BE2C (cell line): Measurements from ENCODE around the gene SORD.
A peak's percentile ranks its signal among the peaks of the same experiment; 100 is the strongest.
"Not testable (repeated sequence)": the region's sequence is repeated elsewhere in the genome, so short reads cannot be mapped to it uniquely, and the experiment has no call there.

ENCODE experiments used
- DNase-seq: peaks from one replicate; pipeline ENCODE4 v3.0.0-alpha.2; 2020
- H3K27me3 ChIP-seq: fragments of 250-450 bp; sonication (Bioruptor Pico); 2 replicates; pipeline ENCODE4 v1.5.1; 2020; ENCODE audit warnings: mild to moderate bottlenecking
- H3K36me3 ChIP-seq: fragments of 250-450 bp; sonication (Bioruptor Pico); 2 replicates; pipeline ENCODE4 v1.5.1; 2020; ENCODE audit warnings: mild to moderate bottlenecking
- H3K4me1 ChIP-seq: fragments of 250-450 bp; sonication (Bioruptor Pico); 2 replicates; pipeline ENCODE4 v1.5.1; 2020
- H3K4me3 ChIP-seq: 2 replicates; pipeline ENCODE4 v1.5.1; 2011; ENCODE audit warnings: low read depth, low read length
- H3K9me3 ChIP-seq: fragments of 250-450 bp; sonication (Bioruptor Pico); 2 replicates; pipeline ENCODE4 v1.5.1; 2020
- TF ChIP-seq, protein P1 (sequence below): IDR thresholded peaks from 2 replicates; pipeline ENCODE4 v1.5.1; 2012; ENCODE audit warnings: mild to moderate bottlenecking, low read depth, low read length

The SORD gene

DNA sequence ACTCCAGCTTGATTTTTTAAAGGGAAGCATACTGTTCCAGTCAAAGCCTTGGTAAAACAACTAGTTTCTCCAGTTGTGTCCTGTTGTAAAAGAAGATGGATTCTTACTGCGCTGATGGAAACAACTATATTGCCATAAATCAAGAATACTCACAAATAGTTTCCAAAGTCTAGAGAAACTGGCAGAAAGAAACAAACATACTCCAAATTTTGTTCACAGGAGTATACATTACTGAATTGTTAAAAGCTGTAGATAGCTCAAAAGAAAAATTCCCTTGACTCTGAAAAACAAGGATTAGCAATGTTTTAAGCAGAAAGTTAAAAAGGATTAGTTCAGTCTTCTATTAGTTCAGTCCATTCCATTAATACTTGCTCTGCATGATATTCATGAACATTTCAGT is 27.6 kb downstream of the SORD start:
- DNase-seq = no peak
- TF ChIP-seq, protein P1, sequence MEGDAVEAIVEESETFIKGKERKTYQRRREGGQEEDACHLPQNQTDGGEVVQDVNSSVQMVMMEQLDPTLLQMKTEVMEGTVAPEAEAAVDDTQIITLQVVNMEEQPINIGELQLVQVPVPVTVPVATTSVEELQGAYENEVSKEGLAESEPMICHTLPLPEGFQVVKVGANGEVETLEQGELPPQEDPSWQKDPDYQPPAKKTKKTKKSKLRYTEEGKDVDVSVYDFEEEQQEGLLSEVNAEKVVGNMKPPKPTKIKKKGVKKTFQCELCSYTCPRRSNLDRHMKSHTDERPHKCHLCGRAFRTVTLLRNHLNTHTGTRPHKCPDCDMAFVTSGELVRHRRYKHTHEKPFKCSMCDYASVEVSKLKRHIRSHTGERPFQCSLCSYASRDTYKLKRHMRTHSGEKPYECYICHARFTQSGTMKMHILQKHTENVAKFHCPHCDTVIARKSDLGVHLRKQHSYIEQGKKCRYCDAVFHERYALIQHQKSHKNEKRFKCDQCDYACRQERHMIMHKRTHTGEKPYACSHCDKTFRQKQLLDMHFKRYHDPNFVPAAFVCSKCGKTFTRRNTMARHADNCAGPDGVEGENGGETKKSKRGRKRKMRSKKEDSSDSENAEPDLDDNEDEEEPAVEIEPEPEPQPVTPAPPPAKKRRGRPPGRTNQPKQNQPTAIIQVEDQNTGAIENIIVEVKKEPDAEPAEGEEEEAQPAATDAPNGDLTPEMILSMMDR = no peak
- no peak overlapping the region for H3K4me3 ChIP-seq
- H3K4me1 ChIP-seq = peaks cover 8% of the 10 kb centered on the region
- no peaks in the 10 kb centered on the region for H3K27me3 ChIP-seq
- H3K36me3 ChIP-seq = peaks cover 54% of the 10 kb centered on the region
- H3K9me3 ChIP-seq = no peaks in the 10 kb centered on the region

DNA sequence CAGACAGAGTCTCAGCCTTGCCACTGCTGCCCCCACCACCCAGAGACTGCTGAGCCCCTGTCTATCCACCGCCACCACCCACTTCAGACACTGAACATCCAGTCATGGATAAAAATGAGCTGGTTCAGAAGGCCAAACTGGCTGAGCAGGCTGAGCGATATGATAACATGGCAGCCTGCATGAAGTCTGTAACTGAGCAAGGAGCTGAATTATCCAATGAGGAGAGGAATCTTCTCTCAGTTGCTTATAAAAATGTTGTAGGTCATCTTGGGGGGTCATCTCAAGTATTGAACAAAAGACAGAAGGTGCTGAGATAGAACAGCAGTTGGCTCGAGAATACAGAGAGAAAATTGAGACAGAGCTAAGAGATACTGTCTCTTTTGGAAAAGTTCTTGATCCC is 29.7 kb downstream of the SORD start:
- H3K27me3 ChIP-seq, DNase-seq, H3K4me3 ChIP-seq, H3K9me3 ChIP-seq, H3K4me1 ChIP-seq: not testable (repeated sequence)
- H3K36me3 ChIP-seq = peaks cover 52% of the 10 kb centered on the region

DNA sequence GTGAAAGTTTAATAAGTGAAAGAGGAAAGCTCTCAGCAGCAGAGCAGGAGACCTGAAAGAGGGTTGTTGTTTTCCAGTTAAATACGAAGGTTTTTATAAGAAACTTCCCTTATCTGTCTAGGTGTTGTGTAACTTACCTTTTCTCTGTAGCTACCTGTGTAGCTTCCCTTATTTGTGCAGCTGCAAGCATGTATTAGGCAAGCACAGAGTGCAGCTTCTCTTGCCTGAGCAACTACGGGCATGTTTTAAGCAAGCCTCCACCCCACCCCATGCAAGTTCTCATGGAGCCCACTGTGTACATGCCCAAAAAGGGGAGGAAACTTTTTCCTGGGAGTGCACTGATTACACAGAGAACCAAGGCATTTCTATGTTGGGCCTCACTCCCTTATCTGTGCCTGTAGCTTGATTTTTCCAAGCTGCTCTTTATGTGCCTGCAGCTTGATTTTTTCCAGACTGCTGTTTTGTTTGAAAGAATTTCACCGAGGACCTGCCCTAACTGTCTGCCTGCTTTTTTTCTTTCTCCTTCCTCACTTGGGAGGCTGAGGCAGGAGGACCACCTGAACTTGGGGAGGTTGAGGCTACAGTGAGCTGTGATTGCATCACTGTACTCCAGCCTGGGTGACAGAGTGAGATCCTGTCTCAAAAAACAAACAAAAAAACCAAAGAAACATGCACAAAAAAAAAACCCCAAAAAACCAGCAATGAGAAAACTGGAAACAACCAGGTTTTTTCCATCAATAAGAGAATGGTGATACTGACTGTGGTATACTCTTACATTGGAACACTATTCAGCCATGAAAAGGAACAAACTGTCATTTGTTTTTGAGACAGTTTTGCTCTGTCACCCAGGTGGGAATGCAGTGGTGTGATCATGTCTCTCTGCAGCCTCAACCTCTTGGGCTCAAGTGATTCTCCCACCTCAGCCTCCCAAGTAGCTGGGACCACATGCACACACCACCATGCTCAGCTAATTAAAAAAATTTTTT is 36.0 kb downstream of the SORD start:
- H3K9me3 ChIP-seq, DNase-seq, H3K27me3 ChIP-seq, H3K4me1 ChIP-seq, H3K4me3 ChIP-seq: not testable (repeated sequence)
- H3K36me3 ChIP-seq = peaks cover 12% of the 10 kb centered on the region

DNA sequence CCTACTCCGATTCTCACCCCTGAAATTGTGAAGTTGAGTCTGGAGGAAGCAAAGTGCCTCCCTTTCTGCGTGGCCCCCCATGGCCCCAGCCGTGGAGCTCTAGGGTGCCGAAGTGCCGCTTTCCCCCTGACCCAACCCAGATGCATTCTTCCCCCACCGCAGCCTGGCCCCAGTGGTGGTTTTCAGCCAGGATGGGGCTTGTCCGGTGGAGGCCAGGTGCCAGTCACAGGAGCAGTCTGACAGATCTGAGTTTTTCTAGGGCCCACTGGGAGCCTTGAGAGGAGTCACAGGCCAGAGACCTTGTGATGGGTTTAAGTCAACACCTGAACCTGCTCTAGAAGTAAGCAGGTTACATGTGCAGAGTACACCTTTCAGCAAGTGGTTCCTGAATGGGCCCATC is 39.3 kb downstream of the SORD start:
- not testable (repeated sequence) for H3K9me3 ChIP-seq, H3K4me1 ChIP-seq, DNase-seq, H3K27me3 ChIP-seq, H3K4me3 ChIP-seq
- H3K36me3 ChIP-seq = peaks cover 14% of the 10 kb centered on the region

DNA sequence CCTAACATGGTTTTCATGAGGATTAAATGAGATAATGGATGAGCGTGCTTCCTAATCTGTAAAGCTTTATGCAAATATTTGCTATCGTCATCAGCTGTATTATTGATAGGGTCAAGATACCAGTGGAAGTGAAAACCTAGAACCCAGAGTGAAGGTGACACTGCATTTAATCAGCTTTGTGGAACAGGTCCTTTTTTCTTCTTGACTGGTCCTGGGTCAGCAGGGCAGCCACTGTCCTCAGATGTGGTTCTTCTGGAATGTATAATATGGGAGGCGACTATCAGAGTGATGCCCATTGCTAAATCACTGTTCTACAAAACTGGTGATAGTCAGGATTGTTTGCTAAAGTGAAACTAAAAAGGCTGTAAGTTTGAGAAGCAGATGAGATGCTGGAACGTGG is 41.4 kb downstream of the SORD start:
- peaks cover 17% of the 10 kb centered on the region for H3K36me3 ChIP-seq

DNA sequence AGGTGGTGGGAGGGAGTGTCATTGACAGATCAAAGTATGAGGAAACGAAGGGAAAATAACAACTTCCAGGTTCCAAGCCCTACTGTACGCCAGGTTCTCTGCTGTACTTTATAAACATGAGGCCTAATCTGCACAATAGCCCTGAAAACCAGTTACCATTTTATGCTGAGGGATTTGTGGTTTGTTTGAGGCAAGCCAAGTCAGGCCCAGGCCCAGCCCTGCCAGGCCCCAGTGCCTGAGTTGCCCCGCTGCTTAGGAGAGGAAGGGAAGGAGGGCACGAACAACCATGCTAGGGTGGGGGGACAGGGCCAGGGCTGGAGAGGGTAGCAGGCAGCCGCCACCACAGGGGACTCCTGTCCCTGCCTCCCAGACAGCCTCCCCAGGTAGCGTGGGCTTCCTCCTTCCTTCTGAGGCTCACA is 47.0 kb downstream of the SORD start:
- H3K9me3 ChIP-seq, H3K4me1 ChIP-seq, H3K4me3 ChIP-seq, H3K27me3 ChIP-seq, DNase-seq: not testable (repeated sequence)
- peaks cover 15% of the 10 kb centered on the region for H3K36me3 ChIP-seq

More for the DNA sequence above, 41.4 kb downstream of the SORD start:
- TF ChIP-seq, protein P1 = no peak
- no peaks in the 10 kb centered on the region for H3K27me3 ChIP-seq
- no peaks in the 10 kb centered on the region for H3K4me1 ChIP-seq
- no peak for DNase-seq
- no peaks in the 10 kb centered on the region for H3K9me3 ChIP-seq
- no peak overlapping the region for H3K4me3 ChIP-seq

DNA sequence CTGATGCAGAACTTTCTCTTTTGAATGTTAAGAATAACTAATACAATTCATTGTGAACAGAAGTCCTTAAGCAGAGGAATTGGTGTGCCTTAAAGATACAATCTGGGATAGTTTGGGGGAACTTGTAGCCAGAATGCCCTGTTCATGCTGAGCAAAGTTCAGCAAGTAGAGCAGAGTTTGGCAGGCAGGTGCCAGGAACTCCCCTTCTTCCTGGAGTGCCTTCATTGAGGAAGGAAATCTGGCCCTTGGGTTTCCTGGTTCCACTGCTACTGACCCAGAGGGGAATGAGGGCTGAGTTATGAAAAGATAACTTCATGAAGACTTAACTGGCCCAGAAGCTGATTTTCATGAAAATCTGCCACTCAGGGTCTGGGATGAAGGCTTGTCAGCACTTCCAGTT is 50.6 kb downstream of the SORD start:
- not testable (repeated sequence) for H3K4me1 ChIP-seq, H3K36me3 ChIP-seq, DNase-seq, H3K9me3 ChIP-seq, H3K27me3 ChIP-seq, H3K4me3 ChIP-seq

DNA sequence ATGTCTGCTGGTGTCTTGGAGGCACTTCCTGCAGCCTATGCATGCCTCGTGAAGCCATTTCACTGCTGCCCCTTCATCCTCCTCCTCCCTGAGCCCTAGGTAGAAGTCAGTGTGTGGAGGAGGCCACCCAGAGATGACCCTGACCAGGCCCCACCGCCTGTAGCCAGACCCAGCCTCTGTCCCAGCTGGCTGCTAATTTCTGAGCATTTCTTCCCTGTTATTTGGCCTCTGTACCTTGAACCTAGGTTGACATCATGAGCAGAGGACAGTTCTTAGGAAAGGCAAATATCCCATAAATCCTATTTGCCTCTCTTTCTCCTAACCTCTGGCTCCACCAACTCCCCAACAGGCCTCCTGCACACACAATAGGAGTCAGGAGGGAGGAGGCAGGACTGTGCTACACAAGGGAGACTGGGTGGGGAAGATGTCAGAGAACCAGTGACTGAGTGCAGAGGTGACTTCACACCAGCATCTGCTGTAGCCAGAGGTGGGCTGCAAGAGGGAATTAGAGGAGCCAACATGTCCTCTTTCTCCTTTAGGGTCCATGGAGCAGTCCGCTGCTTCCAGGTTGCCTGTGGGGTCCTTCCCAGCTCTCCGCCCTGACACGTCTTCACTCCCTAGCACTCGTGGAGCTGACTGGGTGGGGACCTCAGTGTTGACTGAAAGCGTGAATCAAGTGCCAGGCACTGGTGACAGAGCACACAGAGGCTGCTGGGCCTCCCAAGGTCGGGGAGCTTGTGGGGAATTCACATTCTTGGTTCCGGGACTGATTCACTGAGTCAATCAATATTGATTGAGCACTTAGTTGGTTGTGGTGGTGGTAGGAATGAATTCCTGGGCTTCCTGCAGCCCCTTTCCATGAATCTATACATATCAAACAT is 52.7 kb downstream of the SORD start:
- DNase-seq, H3K9me3 ChIP-seq, H3K4me3 ChIP-seq, H3K36me3 ChIP-seq, H3K27me3 ChIP-seq: not testable (repeated sequence)
- peaks cover 15% of the 10 kb centered on the region for H3K4me1 ChIP-seq

DNA sequence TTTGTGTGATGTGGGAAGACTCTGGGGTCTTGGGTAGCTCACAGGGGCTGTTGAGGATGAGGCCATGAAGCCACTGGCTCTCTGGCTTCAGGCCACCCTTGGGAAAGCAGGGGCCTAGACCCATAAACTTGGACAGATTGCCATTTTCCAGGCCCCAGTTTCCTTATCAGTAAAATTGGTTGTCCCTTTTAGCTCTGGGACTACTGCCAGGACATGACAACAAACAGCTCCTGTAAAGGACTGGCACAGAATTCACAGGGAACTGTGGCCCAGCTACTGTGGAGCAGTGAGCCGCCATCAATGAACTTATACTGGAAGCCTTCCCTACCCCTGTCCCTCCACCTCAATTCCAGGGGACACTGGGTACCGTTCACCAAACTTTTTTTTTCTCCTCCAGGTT is 54.4 kb downstream of the SORD start:
- not testable (repeated sequence) for H3K4me3 ChIP-seq, H3K36me3 ChIP-seq
- DNase-seq = peak; percentile 77

DNA sequence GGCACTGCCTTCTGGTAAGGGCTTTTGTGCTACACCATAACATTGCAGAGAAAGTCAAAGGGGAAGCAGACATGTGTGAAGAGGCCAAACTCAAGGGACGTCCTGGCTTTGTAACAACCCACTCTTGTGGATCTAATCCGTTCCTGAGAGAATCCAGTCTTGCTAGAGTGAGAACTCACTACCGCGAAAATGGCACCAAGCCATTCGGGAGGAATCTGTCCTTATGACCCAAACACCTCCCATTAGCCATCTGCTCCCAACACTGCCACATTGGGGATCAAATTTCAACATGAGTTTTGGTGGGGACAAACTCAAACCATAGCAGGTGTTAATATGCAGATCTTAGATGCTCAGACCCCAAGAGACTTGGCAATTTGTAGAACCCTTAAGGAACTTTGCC is 56.2 kb downstream of the SORD start:
- H3K9me3 ChIP-seq, H3K36me3 ChIP-seq, H3K27me3 ChIP-seq, H3K4me3 ChIP-seq, DNase-seq: not testable (repeated sequence)
- peaks cover 17% of the 10 kb centered on the region for H3K4me1 ChIP-seq

More for the DNA sequence above, 54.4 kb downstream of the SORD start:
- H3K27me3 ChIP-seq, H3K9me3 ChIP-seq: not testable (repeated sequence)
- peaks cover 15% of the 10 kb centered on the region for H3K4me1 ChIP-seq

DNA sequence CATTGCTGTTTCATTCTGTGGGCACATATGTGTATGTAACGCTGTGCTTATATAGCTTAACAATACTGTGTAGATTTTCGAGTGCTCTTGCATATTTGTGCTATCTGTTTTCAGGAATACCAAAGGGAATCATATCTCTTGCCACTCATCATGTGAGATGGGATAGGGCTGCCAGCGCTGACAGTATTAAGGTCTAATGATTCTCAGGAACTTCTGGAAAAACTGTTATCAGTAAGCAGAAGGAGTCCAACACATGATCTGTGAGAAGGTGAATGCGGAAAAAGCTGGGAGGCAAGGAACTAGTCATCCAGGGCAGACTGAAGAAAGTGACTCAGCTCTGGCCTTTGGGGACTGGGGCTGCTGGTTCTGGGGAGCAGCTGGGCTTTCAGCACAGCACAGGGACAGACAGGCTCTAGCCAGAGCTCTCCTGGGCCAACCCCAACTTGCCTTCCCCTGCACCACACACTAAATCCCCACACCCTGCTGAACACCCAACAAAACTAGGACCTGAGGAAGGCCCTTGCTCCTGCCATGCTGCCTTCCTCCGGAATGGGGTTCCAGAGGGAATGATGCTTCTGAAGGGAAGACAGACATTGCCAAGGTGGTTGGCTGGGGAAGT is 56.7 kb downstream of the SORD start:
- H3K9me3 ChIP-seq, H3K27me3 ChIP-seq, H3K4me3 ChIP-seq, H3K36me3 ChIP-seq, DNase-seq: not testable (repeated sequence)
- peaks cover 17% of the 10 kb centered on the region for H3K4me1 ChIP-seq

DNA sequence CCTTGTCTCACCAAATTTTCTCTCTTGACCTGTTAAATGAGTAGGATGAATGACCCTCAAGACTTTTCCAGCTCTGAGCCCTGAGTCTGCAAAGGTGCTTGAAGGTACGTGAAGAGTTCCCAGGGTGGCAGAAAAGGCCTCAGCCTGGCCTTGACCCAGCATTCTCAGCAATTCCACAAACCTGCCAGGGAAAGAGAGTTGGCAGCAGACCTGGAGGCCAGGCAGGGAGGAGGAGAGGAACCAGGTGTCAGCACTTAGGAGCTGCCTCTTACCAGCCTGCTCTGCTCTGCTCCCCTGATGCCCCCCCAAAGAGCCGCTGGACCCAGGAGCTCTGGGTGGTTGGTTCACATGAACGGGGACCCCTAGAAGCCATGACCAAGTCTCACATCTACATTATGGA is 57.6 kb downstream of the SORD start:
- not testable (repeated sequence) for H3K27me3 ChIP-seq, H3K9me3 ChIP-seq, H3K4me3 ChIP-seq, DNase-seq, H3K36me3 ChIP-seq
- peaks cover 17% of the 10 kb centered on the region for H3K4me1 ChIP-seq

DNA sequence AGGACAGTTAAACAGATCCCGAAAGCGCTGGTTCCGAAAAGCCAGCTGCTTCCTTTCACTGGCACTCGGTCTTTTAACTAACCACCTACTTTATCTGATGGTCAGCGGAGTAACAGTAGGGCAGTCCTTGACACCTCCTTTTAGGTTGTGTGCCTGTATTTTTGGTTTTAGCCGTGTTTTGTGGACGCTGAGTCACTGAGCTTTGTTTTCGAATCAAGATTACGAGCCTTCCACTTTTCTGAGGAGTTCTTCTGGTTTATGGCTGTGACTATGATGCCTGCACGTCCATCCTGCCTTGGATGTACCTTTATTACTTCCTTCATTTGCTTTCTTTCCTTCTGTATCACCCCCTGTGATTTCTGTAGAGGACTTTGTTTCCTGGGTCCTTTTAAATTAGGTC is 59.4 kb downstream of the SORD start:
- not testable (repeated sequence) for H3K4me3 ChIP-seq, H3K9me3 ChIP-seq, DNase-seq, H3K27me3 ChIP-seq, H3K36me3 ChIP-seq
- H3K4me1 ChIP-seq = peaks cover 17% of the 10 kb centered on the region
